Bone marrow (tissue), 2 donors: ENCODE measurements around the gene HBM.
"Not testable (repeated sequence)": the region's sequence is repeated elsewhere in the genome, so short reads cannot be mapped to it uniquely, and the experiment has no call there.

Source experiments
- DNase-seq, 2 donors: peaks; one replicate each; lab custom pipeline; 2025; lab: John Stamatoyannopoulos, UW

The HBM gene

GRCh38 chr16:146646-147045 is 19.1 kb upstream of the HBM start:
- DNase-seq: no peak

- no peak for DNase-seq
Measured at GRCh38 chr16:149024-149660, 16.6 kb upstream of the HBM start.

DNA sequence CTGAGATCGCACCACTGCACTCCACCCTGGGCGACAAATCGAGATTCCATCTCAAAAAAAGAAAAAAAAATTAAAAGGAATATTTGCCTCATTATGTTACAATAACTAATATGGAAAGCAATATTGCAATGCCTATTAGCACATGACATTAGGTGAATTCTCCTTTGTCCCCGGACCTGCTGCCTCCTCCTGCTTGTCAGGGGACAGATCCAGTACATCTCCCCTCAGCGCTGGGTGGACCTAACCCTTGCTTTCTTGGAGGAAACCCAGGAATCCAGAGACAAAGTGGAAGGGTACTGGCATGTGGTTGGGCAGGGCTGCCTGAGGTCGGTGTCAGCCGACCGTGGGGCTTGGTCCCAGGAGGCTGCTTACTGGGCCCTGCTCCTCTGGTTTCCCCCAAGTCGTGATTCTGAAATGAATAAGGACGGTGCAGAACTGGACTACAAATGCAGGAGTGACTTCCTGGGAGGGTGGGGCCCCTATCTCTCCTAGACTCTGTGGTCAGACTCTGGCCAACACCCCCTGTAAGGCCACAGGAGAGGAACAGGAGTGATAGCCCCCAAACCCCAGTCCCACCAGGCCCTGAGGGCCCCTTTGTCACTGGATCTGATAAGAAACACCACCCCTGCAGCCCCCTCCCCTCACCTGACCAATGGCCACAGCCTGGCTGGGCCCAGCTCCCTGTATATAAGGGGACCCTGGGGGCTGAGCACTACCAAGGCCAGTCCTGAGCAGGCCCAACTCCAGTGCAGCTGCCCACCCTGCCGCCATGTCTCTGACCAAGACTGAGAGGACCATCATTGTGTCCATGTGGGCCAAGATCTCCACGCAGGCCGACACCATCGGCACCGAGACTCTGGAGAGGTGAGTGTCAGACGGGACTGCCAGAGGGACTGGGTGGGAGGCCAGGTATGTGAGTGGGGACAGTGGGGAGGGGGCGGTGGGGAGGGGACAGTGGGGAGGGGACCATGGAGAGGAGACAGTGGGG is 13.3 kb upstream of the HBM start, which contains the start of gene HBZ:
HBZ (plus strand) TSS at position 504 of the 988 bp plus-strand sequence; CDS start at position 770, 266 bp downstream.
- DNase-seq: no peak

DNA sequence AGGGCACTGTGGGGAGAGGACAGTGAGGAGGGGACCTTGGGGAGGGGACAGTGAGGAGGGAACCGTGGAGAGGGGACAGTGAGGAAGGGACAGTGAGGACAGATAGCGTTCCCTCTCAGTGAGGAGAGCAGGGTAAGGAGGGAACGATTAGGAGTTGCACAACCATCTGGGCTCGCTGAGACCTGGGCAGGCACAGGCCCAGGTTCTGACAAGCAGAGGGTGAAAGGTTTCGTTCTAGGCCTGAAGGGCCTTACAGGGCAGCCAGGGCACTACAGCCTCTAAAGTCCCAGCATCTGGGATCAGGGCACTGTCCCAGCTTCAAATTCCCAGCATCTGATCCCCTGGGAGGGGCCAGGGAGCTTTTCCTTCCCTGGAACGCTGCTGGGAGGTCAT is 12.7 kb upstream of the HBM start:
- DNase-seq: not testable (repeated sequence)

GRCh38 chr16:153550-154216 is 12.1 kb upstream of the HBM start:
- DNase-seq: not testable (repeated sequence)

DNA sequence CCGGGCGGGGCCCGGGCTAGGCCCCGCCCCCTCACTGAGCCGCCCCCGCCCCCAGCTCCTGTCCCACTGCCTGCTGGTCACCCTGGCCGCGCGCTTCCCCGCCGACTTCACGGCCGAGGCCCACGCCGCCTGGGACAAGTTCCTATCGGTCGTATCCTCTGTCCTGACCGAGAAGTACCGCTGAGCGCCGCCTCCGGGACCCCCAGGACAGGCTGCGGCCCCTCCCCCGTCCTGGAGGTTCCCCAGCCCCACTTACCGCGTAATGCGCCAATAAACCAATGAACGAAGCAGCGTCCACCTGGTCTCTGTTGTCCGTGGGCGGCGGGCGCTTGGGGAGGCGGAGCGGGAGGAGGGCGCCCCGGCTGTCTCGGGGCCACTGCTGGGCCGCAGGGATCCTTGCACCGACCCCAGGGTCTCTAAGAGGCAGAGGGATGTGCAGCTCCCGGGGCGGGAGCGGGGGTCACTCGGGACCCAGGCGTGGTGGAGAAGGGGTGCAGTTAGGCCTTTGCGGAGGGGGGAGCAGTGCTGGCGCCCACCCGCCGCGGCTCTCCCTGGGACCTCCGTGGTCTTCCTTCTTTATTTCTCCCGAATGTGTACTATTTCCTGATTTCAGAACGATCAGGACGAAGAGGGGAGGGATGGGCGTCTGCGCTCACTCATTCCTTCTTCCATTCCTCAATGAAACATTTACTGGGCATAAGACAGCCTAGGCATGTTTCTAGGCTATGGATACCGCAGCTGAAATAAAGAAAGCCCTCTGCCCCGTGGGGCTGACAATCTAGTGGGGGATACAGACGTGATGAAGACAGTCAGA is 11.4 kb upstream of the HBM start:
- DNase-seq: no peak

- DNase-seq: no peak
Measured at GRCh38 chr16:155031-155398, 10.8 kb upstream of the HBM start.

DNA sequence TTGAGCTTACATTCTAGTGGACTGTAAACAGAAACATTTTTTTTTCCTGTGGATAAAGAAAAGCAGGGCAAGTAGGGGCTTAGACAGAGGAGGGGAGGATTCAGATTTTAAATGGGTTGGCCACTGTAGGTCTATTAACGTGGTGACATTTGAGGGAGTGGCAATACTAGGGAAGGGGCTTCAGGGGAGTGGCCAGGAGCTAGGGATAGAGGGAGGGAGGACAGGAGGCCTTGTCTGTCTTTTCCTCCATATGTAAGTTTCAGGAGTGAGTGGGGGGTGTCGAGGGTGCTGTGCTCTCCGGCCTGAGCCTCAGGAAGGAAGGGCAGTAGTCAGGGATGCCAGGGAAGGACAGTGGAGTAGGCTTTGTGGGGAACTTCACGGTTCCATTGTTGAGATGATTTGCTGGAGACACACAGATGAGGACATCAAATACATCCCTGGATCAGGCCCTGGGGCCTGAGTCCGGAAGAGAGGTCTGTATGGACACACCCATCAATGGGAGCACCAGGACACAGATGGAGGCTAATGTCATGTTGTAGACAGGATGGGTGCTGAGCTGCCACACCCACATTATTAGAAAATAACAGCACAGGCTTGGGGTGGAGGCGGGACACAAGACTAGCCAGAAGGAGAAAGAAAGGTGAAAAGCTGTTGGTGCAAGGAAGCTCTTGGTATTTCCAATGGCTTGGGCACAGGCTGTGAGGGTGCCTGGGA is 6.5 kb upstream of the HBM start:
- DNase-seq: no peak

DNA sequence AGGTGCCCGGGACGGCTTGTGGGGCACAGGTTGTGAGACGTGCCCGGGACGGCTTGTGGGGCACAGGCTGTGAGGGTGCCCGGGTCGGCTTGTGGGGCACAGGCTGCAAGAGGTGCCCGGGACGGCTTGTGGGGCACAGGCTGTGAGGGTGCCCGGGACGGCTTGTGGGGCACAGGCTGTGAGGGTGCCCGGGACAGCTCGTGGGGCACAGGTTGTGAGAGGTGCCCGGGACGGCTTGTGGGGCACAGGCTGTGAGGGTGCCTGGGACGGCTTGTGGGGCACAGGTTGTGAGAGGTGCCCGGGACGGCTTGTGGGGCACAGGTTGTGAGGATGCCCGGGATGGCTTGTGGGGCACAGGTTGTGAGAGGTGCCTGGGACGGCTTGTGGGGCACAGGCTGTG is 5.5 kb upstream of the HBM start:
- not testable (repeated sequence) for DNase-seq

DNA sequence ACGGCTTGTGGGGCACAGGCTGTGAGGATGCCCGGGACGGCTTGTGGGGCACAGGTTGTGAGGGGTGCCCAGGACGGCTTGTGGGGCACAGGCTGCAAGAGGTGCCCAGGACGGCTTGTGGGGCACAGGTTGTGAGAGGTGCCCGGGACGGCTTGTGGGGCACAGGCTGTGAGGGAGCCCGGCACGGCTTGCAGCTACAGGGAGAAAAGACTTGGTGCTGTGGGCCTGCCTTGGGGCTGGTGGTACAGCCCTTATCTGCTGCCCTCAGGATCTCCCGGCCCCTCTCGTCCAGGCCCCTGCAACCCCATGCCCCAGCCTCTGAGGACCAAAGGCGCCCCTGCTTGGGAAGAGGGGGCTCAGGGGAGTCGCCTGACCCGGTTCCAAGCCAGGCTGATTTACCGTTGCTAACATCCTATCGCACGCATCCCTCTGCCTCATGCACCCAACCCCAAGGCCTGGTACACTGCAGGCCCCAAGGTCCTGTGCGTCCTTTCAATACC is 5.0 kb upstream of the HBM start:
- DNase-seq: no peak

DNA sequence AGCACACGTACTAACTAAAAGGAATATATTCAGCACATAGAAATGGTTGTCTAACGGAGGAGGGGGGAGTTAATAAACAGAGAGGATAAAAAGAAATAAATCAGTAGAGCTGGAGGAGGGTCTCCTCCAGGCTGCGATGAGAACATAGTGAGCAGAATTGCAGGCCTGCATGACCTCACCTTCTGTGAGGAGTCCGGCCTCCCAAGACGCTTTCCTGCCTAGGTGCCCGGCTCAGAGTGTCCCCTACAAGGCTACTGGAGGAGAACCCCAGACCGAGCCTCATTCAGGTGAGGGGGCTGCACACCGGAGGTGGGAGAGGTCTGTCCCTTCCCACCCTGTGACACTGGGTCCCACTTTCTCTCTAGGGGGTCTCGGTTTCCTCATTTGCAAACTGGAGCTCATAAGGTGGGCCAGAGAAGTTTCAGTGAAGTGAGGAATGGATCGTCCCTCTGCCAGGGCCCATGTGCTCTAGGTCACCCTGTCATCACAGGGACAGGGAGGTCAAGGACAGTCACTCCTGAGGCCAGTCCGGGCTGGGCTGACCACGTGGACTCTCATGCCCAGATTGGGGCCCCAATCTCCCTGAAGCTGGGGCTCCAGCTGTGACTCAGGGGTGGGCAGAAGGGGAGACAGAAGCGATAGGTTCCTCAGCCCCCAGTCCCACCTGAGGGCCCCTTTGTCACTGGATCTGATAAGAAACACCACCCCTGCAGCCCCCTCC is 3.3 kb upstream of the HBM start:
- DNase-seq: no peak

DNA sequence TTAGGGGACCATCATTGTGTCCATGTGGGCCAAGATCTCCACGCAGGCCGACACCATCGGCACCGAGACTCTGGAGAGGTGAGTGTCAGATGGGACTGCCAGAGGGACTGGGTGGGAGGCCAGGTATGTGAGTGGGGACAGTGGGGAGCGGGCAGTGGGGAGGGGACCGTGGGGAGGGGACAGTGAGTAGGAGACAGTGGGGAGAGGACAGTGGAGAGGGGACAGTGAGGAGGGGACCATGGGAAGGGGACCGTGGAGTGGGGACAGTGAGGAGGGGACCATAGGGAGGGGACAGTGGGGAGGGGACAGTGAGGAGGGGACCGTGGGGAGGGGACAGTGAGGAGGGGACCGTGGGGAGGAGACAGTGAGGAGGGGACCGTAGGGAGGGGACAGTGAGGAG is 2.6 kb upstream of the HBM start:
- DNase-seq: not testable (repeated sequence)

GRCh38 chr16:163696-164095 is 2.1 kb upstream of the HBM start:
- DNase-seq: not testable (repeated sequence)

GRCh38 chr16:164134-164823 is 1.5 kb upstream of the HBM start:
- not testable (repeated sequence) for DNase-seq

- no peak for DNase-seq
Measured at GRCh38 chr16:164827-165538, 795 bp upstream of the HBM start.

- DNase-seq: no peak
Measured at GRCh38 chr16:166375-167121, 770 bp downstream of the HBM start.

GRCh38 chr16:167122-167690 is 1.4 kb downstream of the HBM start:
- no peak for DNase-seq

DNA sequence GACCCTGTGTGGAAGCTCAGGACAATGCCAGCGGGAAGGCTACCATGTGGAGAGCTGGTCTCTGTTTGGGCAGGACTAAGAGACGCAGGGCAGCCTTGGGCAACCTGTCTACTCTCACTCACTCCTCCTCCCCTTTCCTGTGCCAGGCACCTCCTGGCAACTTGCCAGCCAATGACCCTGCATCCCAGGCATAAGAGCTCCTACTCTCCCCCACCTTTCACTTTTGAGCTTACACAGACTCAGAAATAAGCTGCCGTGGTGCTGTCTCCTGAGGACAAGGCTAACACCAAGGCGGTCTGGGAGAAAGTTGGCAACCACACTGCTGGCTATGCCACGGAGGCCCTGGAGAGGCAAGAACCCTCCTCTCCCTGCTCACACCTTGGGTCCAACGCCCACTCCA is 2.6 kb downstream of the HBM start:
- DNase-seq: no peak
